GM12878 (cell line): Measurements from ENCODE around the gene BDH2. TPM values are rescaled to one million over a fixed set of nuclear protein-coding genes. Genes with fewer than 3 reads are reported as not detected.

Experiments used
- ATAC-seq: fragments of 200-7000 bp; cut with Tn5 transposase; 3 replicates; pipeline ENCODE4 v1.9.1; 2020; ENCODE audit warnings: mild to moderate bottlenecking, moderate library complexity
- BruUV-seq: library from RNA; stranded (reverse); fragments of 400-500 nt; replicated peaks from 2 replicates; lab custom pipeline; 2021; lab: Mats Ljungman, UMichigan
- CTCF ChIA-PET: fragments of 300-600 bp; sonication (Branson Sonifier 250); formaldehyde crosslinking; extraction: SDS; loops from one replicate; lab custom pipeline; 2021; ENCODE audit warnings: inconsistent platforms; lab: Yijun Ruan, JAX
- POLR2A ChIA-PET: fragments of 350-600 bp; formaldehyde crosslinking; extraction: SDS; loops from one replicate; lab custom pipeline; 2021; ENCODE audit warnings: inconsistent platforms; lab: Charles Lee
- RAD21 ChIA-PET: fragments of 300-600 bp; sonication (Branson Sonifier 250); formaldehyde crosslinking; loops from one replicate; lab custom pipeline; 2023; ENCODE audit warnings: antibody characterized with exemption; ENCODE audit not compliant: unreplicated experiment; lab: Charles Lee
- SMC1A ChIA-PET: fragments of 300-600 bp; sonication (Branson Sonifier 250); formaldehyde crosslinking; loops from one replicate; lab custom pipeline; 2023; ENCODE audit not compliant: unreplicated experiment, uncharacterized antibody; lab: Charles Lee
- DNase-seq: peaks from one replicate; pipeline ENCODE4 v3.0.0-alpha.2; 2011; ENCODE audit warnings: low read depth, low spot score
- FAIRE-seq: peaks from 3 replicates; lab custom pipeline; 2011; peaks lifted over from hg19 to GRCh38; lab: Jason Lieb, UNC
- H2AFZ ChIP-seq: 2 replicates; pipeline ENCODE4 v1.6.0; 2011; ENCODE audit warnings: low read depth, low read length, control low read depth; ENCODE audit not compliant: control insufficient read depth
- H3K27ac ChIP-seq: 2 replicates; pipeline ENCODE4 v1.5.1; 2011; ENCODE audit warnings: control low read depth; ENCODE audit not compliant: control insufficient read depth, insufficient read depth
- H3K27me3 ChIP-seq, 2 experiments: replicated peaks in 1 of 2; 2 replicates each; pipeline versions ENCODE4 v1.6.0 to v1.6.1; 2011; ENCODE audit warnings: low read length in 1 of 2; ENCODE audit not compliant: control insufficient read depth in 2 of 2, insufficient read depth in 2 of 2
- H3K36me3 ChIP-seq, 2 experiments: 2 replicates each; pipeline ENCODE4 v1.5.1; 2011; ENCODE audit warnings: low read length in 1 of 2; ENCODE audit not compliant: control insufficient read depth in 2 of 2, insufficient read depth in 2 of 2
- H3K4me1 ChIP-seq: 2 replicates; pipeline ENCODE4 v1.6.1; 2011; ENCODE audit warnings: mild to moderate bottlenecking, low read length, moderate library complexity, mixed read lengths; ENCODE audit not compliant: control insufficient read depth, insufficient read depth
- H3K4me2 ChIP-seq: 2 replicates; pipeline ENCODE4 v1.6.0; 2011; ENCODE audit warnings: control low read depth; ENCODE audit not compliant: control insufficient read depth, insufficient read depth
- H3K4me3 ChIP-seq: fragments of 200-600 bp; sonication (generic); 2 replicates; pipeline ENCODE4 v1.5.1; 2016
- H3K79me2 ChIP-seq: 2 replicates; pipeline ENCODE4 v1.6.0; 2011; ENCODE audit warnings: low read length; ENCODE audit not compliant: control insufficient read depth, insufficient read depth
- H3K9ac ChIP-seq: 2 replicates; pipeline ENCODE4 v1.8.0; 2011; ENCODE audit warnings: low read length, control low read depth, mixed read lengths; ENCODE audit not compliant: control insufficient read depth, insufficient read depth
- H3K9me3 ChIP-seq: replicated peaks from 3 replicates; pipeline ENCODE4 v1.5.1; 2011; ENCODE audit warnings: mild to moderate bottlenecking, low read length; ENCODE audit not compliant: control insufficient read depth, insufficient read depth
- H4K20me1 ChIP-seq: 2 replicates; pipeline ENCODE4 v1.6.0; 2011; ENCODE audit not compliant: control insufficient read depth, insufficient read depth
- DPF2 ChIP-seq: fragments of 450-650 bp; IDR thresholded peaks from 2 replicates; pipeline ENCODE4 v1.6.1; 2017; ENCODE audit warnings: mild to moderate bottlenecking
- EED ChIP-seq: sonication (generic); IDR thresholded peaks from 2 replicates; pipeline ENCODE4 v1.6.1; 2016; ENCODE audit warnings: antibody characterized with exemption, low read depth
- EGR1 ChIP-seq, 2 experiments: IDR thresholded peaks; 1 replicate in 1 of 2; 2 replicates in 1 of 2; pipeline ENCODE4 v1.6.1; 2011 to 2012; ENCODE audit warnings: low read depth in 2 of 2, low read length in 2 of 2, borderline replicate concordance in 1 of 2, mild to moderate bottlenecking in 1 of 2, moderate library complexity in 1 of 2
- FOS ChIP-seq: IDR thresholded peaks from 3 replicates; pipeline ENCODE4 v1.6.1; 2011; ENCODE audit warnings: borderline replicate concordance; ENCODE audit not compliant: insufficient read length; ENCODE audit errors: extremely low read depth
- IKZF1 ChIP-seq: fragments of 450-650 bp; conservative IDR thresholded peaks from 2 replicates; pipeline ENCODE4 v1.6.1; 2017; ENCODE audit warnings: antibody characterized with exemption, mild to moderate bottlenecking
- NFIC ChIP-seq: IDR thresholded peaks from 2 replicates; pipeline ENCODE4 v1.6.1; 2012; ENCODE audit warnings: low read depth, mild to moderate bottlenecking, inconsistent platforms, low read length, moderate library complexity
- PBX3 ChIP-seq: IDR thresholded peaks from 2 replicates; pipeline ENCODE4 v1.6.1; 2011; ENCODE audit warnings: mild to moderate bottlenecking, low read depth, low read length, moderate library complexity; ENCODE audit not compliant: insufficient replicate concordance
- POLR2A ChIP-seq: IDR thresholded peaks from 2 replicates; pipeline ENCODE4 v1.6.1; 2011; ENCODE audit warnings: low read depth, mild to moderate bottlenecking, low read length
- RB1 ChIP-seq: fragments of 450-650 bp; formaldehyde crosslinking; IDR thresholded peaks from 2 replicates; pipeline ENCODE4 v1.6.1; 2017; ENCODE audit warnings: mild to moderate bottlenecking, borderline replicate concordance
- RELA ChIP-seq: fragments of 450-650 bp; IDR thresholded peaks from 2 replicates; pipeline ENCODE4 v1.8.0; 2014; ENCODE audit warnings: borderline replicate concordance; ENCODE audit not compliant: partially characterized antibody
- SIX5 ChIP-seq: IDR thresholded peaks from 2 replicates; pipeline ENCODE4 v1.6.1; 2011; ENCODE audit warnings: mild to moderate bottlenecking, low read depth, low read length, moderate library complexity; ENCODE audit not compliant: severe bottlenecking
- SMC3 ChIP-seq: IDR thresholded peaks from 2 replicates; pipeline ENCODE4 v1.6.1; 2011; ENCODE audit warnings: low read length, improper control_type of control experiment, borderline replicate concordance
- SP1 ChIP-seq: IDR thresholded peaks from one replicate; pipeline ENCODE4 v1.6.1; 2011; ENCODE audit warnings: low read depth, low read length
- SREBF2 ChIP-seq: IDR thresholded peaks from 2 replicates; pipeline ENCODE4 v1.6.1; 2012; ENCODE audit warnings: mild to moderate bottlenecking, low read length
- SUPT20H ChIP-seq: IDR thresholded peaks from 2 replicates; pipeline ENCODE4 v1.6.1; 2011; ENCODE audit warnings: low read depth, mild to moderate bottlenecking, low read length, moderate library complexity, borderline replicate concordance; ENCODE audit not compliant: control insufficient read depth
- TBL1XR1 ChIP-seq: IDR thresholded peaks from 2 replicates; pipeline ENCODE4 v1.6.1; 2012; ENCODE audit warnings: low read depth, low read length, improper control_type of control experiment
- TCF7 ChIP-seq: IDR thresholded peaks from 2 replicates; pipeline ENCODE4 v1.6.1; 2014; ENCODE audit warnings: antibody characterized with exemption, borderline replicate concordance
- ZNF622 ChIP-seq: fragments of 450-650 bp; IDR thresholded peaks from 2 replicates; pipeline ENCODE4 v1.6.1; 2017; ENCODE audit warnings: mild to moderate bottlenecking, inconsistent platforms
- WGBS: methylation state at CpG from one replicate; pipeline ENCODE4 v1.1.6; 2016; ENCODE audit warnings: low lambda C conversion rate; ENCODE audit not compliant: insufficient replicate concordance, insufficient coverage; ENCODE audit errors: missing lambda C conversion rate; 5-methylcytosine and 5-hydroxymethylcytosine counted together
- in situ Hi-C: fragments of 300-500 bp; cut with MboI; formaldehyde crosslinking; loops from 9 replicates; pipeline ENCODE4 v1.14.3; 2018; ENCODE audit warnings: mixed read lengths
- intact Hi-C: fragments of 100-400 bp; cut with micrococcal nuclease; formaldehyde crosslinking; loops from one replicate; pipeline ENCODE4 v1.14.2; 2022; ENCODE audit not compliant: unreplicated experiment
- polyA plus RNA-seq, 11 experiments: library from polyadenylated mRNA; depleted of rRNA in 4 of 11; unstranded in 6 of 11; stranded (reverse) in 5 of 11; fragments of >200 nt; fragmentation: Nextera tagmentation in 4 of 11; fragmentation: Illumina TruSeq in 1 of 11; extraction: Ambion mirVana in 4 of 11; extraction: Trizol in 1 of 11; gene quantifications; 1 replicate in 1 of 11; 2 replicates in 10 of 11; pipeline versions ENCODE4 v1.2.1 to v1.2.3, GENCODE V29; 2011 to 2016; ENCODE audit warnings: inconsistent platforms in 2 of 11, missing spikeins in 2 of 11, low read depth in 1 of 11
- total RNA-seq, 4 experiments: library from RNA; depleted of rRNA in 3 of 4; stranded (reverse); fragments of >200 nt in 3 of 4; fragmentation: Illumina TruSeq in 1 of 4; extraction: Trizol in 1 of 4; gene quantifications; 2 replicates each; pipeline versions ENCODE4 v1.2.1 to v1.2.3, GENCODE V29; 2013 to 2021
- TF ChIP-seq, protein P1 (sequence below): IDR thresholded peaks from 2 replicates; pipeline ENCODE4 v1.6.1; 2011; ENCODE audit warnings: borderline replicate concordance, low read depth, mild to moderate bottlenecking, moderate library complexity, mixed read lengths, low read length; ENCODE audit not compliant: insufficient read depth; ENCODE audit errors: extremely low read length

Gene BDH2
- total and polyA plus RNA-seq, 10 of the 15 experiments (the other 5 are each of a cell fraction or from before 2014, with no cell fraction given) = 20.9 to 47.3 (median 33.5) TPM

GRCh38 chr4:103129174-103129573, 29.5 kb upstream of the BDH2 start:
- Histone ChIP-seq H2AFZ (no peak overlapping the region), H3K27me3 (no peaks in the 10 kb centered on the region), H3K36me3 (peaks cover 0 to 14% of the 10 kb centered on the region in 2 experiments; a peak in 1 of 4 replicates), H3K4me1 (no peaks in the 10 kb centered on the region), H3K79me2 (no peaks in the 10 kb centered on the region), H3K9ac (no peak overlapping the region), H3K27ac (no peak overlapping the region), H4K20me1 (no peaks in the 10 kb centered on the region), H3K9me3 (peaks cover 3% of the 10 kb centered on the region; the same call in 1 of the 3 replicates), H3K4me3 (no peak overlapping the region), H3K4me2 (no peak overlapping the region)
- in situ Hi-C loops (no loop called here), intact Hi-C loops (no loop called here)
- CTCF ChIA-PET = no interaction called here
- BruUV-seq = no TSS peak
- TF ChIP-seq NFIC (no peak), TBL1XR1 (no peak), DPF2 (no peak)
- ATAC-seq (no peak), DNase-seq (no peak), FAIRE-seq (no peak)
- WGBS = 96% methylated on average over 8 of the region's 8 CpGs
- RAD21 ChIA-PET = no interaction called here
- POLR2A ChIA-PET = interaction anchor here (1.1 kb wide), 1 partner anchor 11 kb away, joined by 3 read pairs; no protein-coding TSS in a partner anchor
- SMC1A ChIA-PET = no interaction called here

DNA sequence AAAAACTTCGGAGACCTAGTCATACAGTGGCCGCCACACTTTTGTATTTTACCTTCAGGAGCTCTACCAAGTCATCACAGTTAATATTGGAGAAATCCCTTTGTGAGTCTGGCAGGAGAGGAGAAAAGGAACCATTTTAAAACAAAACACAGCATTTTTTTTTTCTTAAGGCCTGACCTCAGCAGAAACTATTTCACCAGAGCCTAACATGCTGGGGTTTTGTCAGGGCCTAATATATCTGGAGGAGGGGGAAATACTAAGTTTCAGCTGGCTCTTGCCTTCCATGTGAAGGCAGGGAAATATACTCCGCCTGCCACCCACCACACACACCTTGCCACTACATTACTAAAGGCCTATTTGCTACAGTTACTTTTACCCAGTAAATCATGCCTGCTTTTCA, 26.5 kb upstream of the BDH2 start:
- intact Hi-C loops = no loop called here
- no peak for TF ChIP-seq EED
- TF ChIP-seq SUPT20H = no peak
- no peak for TF ChIP-seq SP1
- no peak for TF ChIP-seq SMC3
- TF ChIP-seq SIX5 = no peak
- TF ChIP-seq, protein P1, sequence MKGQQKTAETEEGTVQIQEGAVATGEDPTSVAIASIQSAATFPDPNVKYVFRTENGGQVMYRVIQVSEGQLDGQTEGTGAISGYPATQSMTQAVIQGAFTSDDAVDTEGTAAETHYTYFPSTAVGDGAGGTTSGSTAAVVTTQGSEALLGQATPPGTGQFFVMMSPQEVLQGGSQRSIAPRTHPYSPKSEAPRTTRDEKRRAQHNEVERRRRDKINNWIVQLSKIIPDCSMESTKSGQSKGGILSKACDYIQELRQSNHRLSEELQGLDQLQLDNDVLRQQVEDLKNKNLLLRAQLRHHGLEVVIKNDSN = no peak
- no peak for TF ChIP-seq EGR1 (IDR thresholded peaks at IDR 0.05; ENCODE audit: borderline replicate concordance in 1 of 2, low read depth in 2 of 2, low read length in 2 of 2)
- TF ChIP-seq PBX3 = no peak
- TF ChIP-seq FOS = no peak
- TF ChIP-seq RB1 = no peak
- TF ChIP-seq IKZF1 = no peak
- no peak for TF ChIP-seq POLR2A
- TF ChIP-seq RELA = no peak
- TF ChIP-seq ZNF622 = no peak
- no peak for TF ChIP-seq TCF7
- TF ChIP-seq SREBF2 = no peak

More for the DNA sequence above, 26.5 kb upstream of the BDH2 start:
- no peak for DNase-seq
- no TSS peak for BruUV-seq
- Histone ChIP-seq H3K36me3 (peaks cover 0 to 7% of the 10 kb centered on the region in 2 experiments; a peak in 1 of 4 replicates), H3K4me2 (no peak overlapping the region), H2AFZ (no peak overlapping the region), H3K4me1 (no peaks in the 10 kb centered on the region), H3K4me3 (no peak overlapping the region), H3K9ac (no peak overlapping the region), H3K9me3 (peaks cover 3% of the 10 kb centered on the region; the same call in 1 of the 3 replicates), H3K27ac (no peak overlapping the region), H4K20me1 (no peaks in the 10 kb centered on the region), H3K79me2 (no peaks in the 10 kb centered on the region), H3K27me3 (no peaks in the 10 kb centered on the region)
- no peak for ATAC-seq
- no peak for FAIRE-seq
- ChIA-PET SMC1A (no interaction called here), CTCF (no interaction called here), RAD21 (interaction anchor here (0.7 kb wide), 1 partner anchor 412 kb away, joined by 6 read pairs; no protein-coding TSS in a partner anchor), POLR2A (no interaction called here)
- 95% methylated on average over 3 of the region's 3 CpGs for WGBS
- in situ Hi-C loops = no loop called here
